ENCODE results near the gene GALNT9.

The GALNT9 gene

GRCh38 chr12:132194556-132194955 is 134.8 kb downstream of the GALNT9 start:
- no peak for DNase-seq

- no peak for DNase-seq
Observed at GRCh38 chr12:132194056-132194455, 135.3 kb downstream of the GALNT9 start.

GRCh38 chr12:132191715-132192553 is 137.5 kb downstream of the GALNT9 start:
- no peak for DNase-seq

- DNase-seq = no peak
Observed at GRCh38 chr12:132190834-132191500, 138.4 kb downstream of the GALNT9 start.

- DNase-seq = no peak
Observed at GRCh38 chr12:132190012-132190755, 139.2 kb downstream of the GALNT9 start.

- DNase-seq = peak; percentile 88 to 97 (median 94)
Observed at GRCh38 chr12:132189378-132190011, 139.9 kb downstream of the GALNT9 start.

GRCh38 chr12:132188916-132189325 is 140.5 kb downstream of the GALNT9 start:
- DNase-seq = no peak

GRCh38 chr12:132188451-132188901 is 140.9 kb downstream of the GALNT9 start:
- DNase-seq = no peak

- DNase-seq = no peak
Observed at GRCh38 chr12:132187646-132188450, 141.5 kb downstream of the GALNT9 start.

GRCh38 chr12:132186857-132187620 is 142.3 kb downstream of the GALNT9 start:
- DNase-seq = no peak

GRCh38 chr12:132186208-132186856 is 143.1 kb downstream of the GALNT9 start:
- no peak for DNase-seq

GRCh38 chr12:132185705-132186104 is 143.7 kb downstream of the GALNT9 start:
- DNase-seq = no peak

GRCh38 chr12:132182711-132183365 is 146.6 kb downstream of the GALNT9 start:
- DNase-seq = no peak

GRCh38 chr12:132182206-132182710 is 147.1 kb downstream of the GALNT9 start:
- no peak for DNase-seq

- no peak for DNase-seq
Observed at GRCh38 chr12:132181570-132182200, 147.7 kb downstream of the GALNT9 start.

GRCh38 chr12:132180648-132181546 is 148.5 kb downstream of the GALNT9 start:
- no peak for DNase-seq

GRCh38 chr12:132179431-132180362 is 149.7 kb downstream of the GALNT9 start:
- DNase-seq = no peak

Data from activated CD4-positive, CD25-positive, alpha-beta regulatory T cell (primary cell).